DMS 273 (cell line): ENCODE measurements around the gene ZNF560.
"Not testable (repeated sequence)": the region's sequence is repeated elsewhere in the genome, so short reads cannot be mapped to it uniquely, and the experiment has no call there.

Experiments used
- DNase-seq: peaks from one replicate; lab custom pipeline; 2025; ENCODE audit not compliant: unreplicated experiment; lab: John Stamatoyannopoulos, UW

Gene ZNF560

GRCh38 chr19:9498183-9498902 lies at the start of gene ZNF560:
Gene ZNF560 (minus strand): TSS chr19:9498616. CDS start chr19:9475313, 23,303 bp downstream.
- peak; percentile 11 for DNase-seq

- DNase-seq = no peak
Measured at GRCh38 chr19:9547870-9548269, 49.5 kb upstream of the ZNF560 start.

- peak; percentile 26 for DNase-seq
Measured at GRCh38 chr19:9541281-9541680, 42.9 kb upstream of the ZNF560 start.

- DNase-seq = not testable (repeated sequence)
Measured at GRCh38 chr19:9539921-9540320, 41.5 kb upstream of the ZNF560 start.

- DNase-seq = not testable (repeated sequence)
Measured at GRCh38 chr19:9539201-9539600, 40.8 kb upstream of the ZNF560 start.

GRCh38 chr19:9538183-9539058 lies 40.0 kb upstream of the ZNF560 start, which contains the start of gene ZNF426:
Gene ZNF426 (minus strand): TSS chr19:9538645. CDS start chr19:9536232, 2,413 bp downstream.
- peak; percentile 95 for DNase-seq

GRCh38 chr19:9535934-9536333 lies 37.5 kb upstream of the ZNF560 start:
- no peak for DNase-seq

- DNase-seq = no peak
Measured at GRCh38 chr19:9531933-9532332, 33.5 kb upstream of the ZNF560 start.

GRCh38 chr19:9528757-9529336 lies 30.4 kb upstream of the ZNF560 start:
- DNase-seq = peak; percentile 22

- peak; percentile 14 for DNase-seq
Measured at GRCh38 chr19:9523885-9524474, 25.6 kb upstream of the ZNF560 start.

- no peak for DNase-seq
Measured at GRCh38 chr19:9507285-9507684, 8.9 kb upstream of the ZNF560 start.

- no peak for DNase-seq
Measured at GRCh38 chr19:9500796-9501195, 2.4 kb upstream of the ZNF560 start.

- no peak for DNase-seq
Measured at GRCh38 chr19:9494096-9494495, 4.3 kb downstream of the ZNF560 start.

- no peak for DNase-seq
Measured at GRCh38 chr19:9487016-9487415, 11.4 kb downstream of the ZNF560 start.

- no peak for DNase-seq
Measured at GRCh38 chr19:9485140-9485539, 13.3 kb downstream of the ZNF560 start.

GRCh38 chr19:9474975-9475374 lies 23.4 kb downstream of the ZNF560 start:
- no peak for DNase-seq

- no peak for DNase-seq
Measured at GRCh38 chr19:9467161-9467560, 31.3 kb downstream of the ZNF560 start.

- no peak for DNase-seq
Measured at GRCh38 chr19:9461938-9462337, 36.5 kb downstream of the ZNF560 start.

- no peak for DNase-seq
Measured at GRCh38 chr19:9456018-9456689, 42.3 kb downstream of the ZNF560 start.

GRCh38 chr19:9453953-9454352 lies 44.5 kb downstream of the ZNF560 start:
- no peak for DNase-seq

GRCh38 chr19:9445037-9445436 lies 53.4 kb downstream of the ZNF560 start:
- DNase-seq = no peak
